NCI-H1436 treated with DMSO at 0.1 percent for 48 hours (cell line): ENCODE data around the gene QRICH1.

Experiments used
- DNase-seq: peaks from one replicate; lab custom pipeline; 2025; lab: John Stamatoyannopoulos, UW

QRICH1 gene

GRCh38 chr3:48997714-48998637 lies 95.9 kb downstream of the QRICH1 start:
- DNase-seq = no peak

GRCh38 chr3:48997102-48997635 lies 96.7 kb downstream of the QRICH1 start:
- DNase-seq = no peak

GRCh38 chr3:48996640-48997039 lies 97.2 kb downstream of the QRICH1 start:
- DNase-seq = no peak

- DNase-seq = no peak
Observed at GRCh38 chr3:48993834-48994233, 100.0 kb downstream of the QRICH1 start.

- DNase-seq = no peak
Observed at GRCh38 chr3:48991851-48992545, 101.9 kb downstream of the QRICH1 start.

GRCh38 chr3:48990636-48991469 lies 103.0 kb downstream of the QRICH1 start:
- DNase-seq = no peak

GRCh38 chr3:48989796-48990635 lies 103.9 kb downstream of the QRICH1 start, which contains the start of gene P4HTM:
Gene P4HTM (plus strand): TSS chr3:48990241. CDS start chr3:48990257, 16 bp downstream.
- DNase-seq = no peak

- no peak for DNase-seq
Observed at GRCh38 chr3:48989126-48989795, 104.6 kb downstream of the QRICH1 start.

- DNase-seq = no peak
Observed at GRCh38 chr3:48985831-48986376, 108.0 kb downstream of the QRICH1 start.

GRCh38 chr3:48984663-48985062 lies 109.2 kb downstream of the QRICH1 start:
- DNase-seq = no peak

- no peak for DNase-seq
Observed at GRCh38 chr3:48983096-48983495, 110.8 kb downstream of the QRICH1 start.

GRCh38 chr3:48982686-48983085 lies 111.2 kb downstream of the QRICH1 start:
- DNase-seq = no peak

GRCh38 chr3:48982016-48982415 lies 111.9 kb downstream of the QRICH1 start:
- DNase-seq = no peak

- no peak for DNase-seq
Observed at GRCh38 chr3:48980295-48980694, 113.6 kb downstream of the QRICH1 start.
